Endodermal cell (in vitro differentiated cells): Measurements from ENCODE around the gene KCNQ2. TPM values are rescaled to one million over a fixed set of nuclear protein-coding genes. Genes with fewer than 3 reads are reported as not detected.

Source experiments
- DNase-seq: peaks from one replicate; pipeline ENCODE4 v3.0.0-alpha.2; 2017
- H3K27ac ChIP-seq: 2 replicates; pipeline ENCODE4 v1.5.1; 2013; ENCODE audit warnings: mild to moderate bottlenecking, low read depth, low read length, moderate library complexity
- H3K27me3 ChIP-seq: 2 replicates; pipeline ENCODE4 v1.6.1; 2013; ENCODE audit warnings: mild to moderate bottlenecking, low read length, moderate library complexity; ENCODE audit not compliant: insufficient read depth, control insufficient read depth, poor library complexity, severe bottlenecking
- H3K36me3 ChIP-seq: 2 replicates; pipeline ENCODE4 v1.7.0; 2013; ENCODE audit warnings: mild to moderate bottlenecking, low read length, moderate library complexity; ENCODE audit not compliant: control insufficient read depth, insufficient read depth
- H3K4me1 ChIP-seq: one replicate; pipeline ENCODE4 v1.7.0; 2013; ENCODE audit warnings: low read length; ENCODE audit not compliant: control insufficient read depth, insufficient read depth
- H3K4me3 ChIP-seq: 2 replicates; pipeline ENCODE4 v1.5.1; 2013; ENCODE audit warnings: mild to moderate bottlenecking, low read length, moderate library complexity
- H3K9ac ChIP-seq: 2 replicates; pipeline ENCODE4 v1.6.1; 2013; ENCODE audit warnings: mild to moderate bottlenecking, low read length, moderate library complexity; ENCODE audit not compliant: poor library complexity, severe bottlenecking; ENCODE audit errors: extremely low read depth
- H3K9me3 ChIP-seq: 2 replicates; pipeline ENCODE4 v1.6.1; 2013; ENCODE audit warnings: mild to moderate bottlenecking, low read length, moderate library complexity; ENCODE audit not compliant: control insufficient read depth
- H3K27ac Mint-ChIP-seq: 2 replicates; pipeline ENCODE4 v1.8.0; 2020; ENCODE audit warnings: mixed read lengths
- H3K27me3 Mint-ChIP-seq: 2 replicates; pipeline ENCODE4 v1.8.0; 2021; ENCODE audit warnings: mild to moderate bottlenecking, mixed read lengths; ENCODE audit not compliant: insufficient read depth
- H3K36me3 Mint-ChIP-seq: 2 replicates; pipeline ENCODE4 v1.8.0; 2020; ENCODE audit warnings: low read depth, mixed read lengths
- H3K4me1 Mint-ChIP-seq: 2 replicates; pipeline ENCODE4 v1.8.0; 2020; ENCODE audit warnings: mixed read lengths
- H3K4me3 Mint-ChIP-seq: 2 replicates; pipeline ENCODE4 v1.8.0; 2020; ENCODE audit warnings: mild to moderate bottlenecking, moderate library complexity, mixed read lengths
- H3K9me3 Mint-ChIP-seq: 2 replicates; pipeline ENCODE4 v1.8.0; 2020; ENCODE audit warnings: mild to moderate bottlenecking, mixed read lengths
- WGBS, 2 experiments: methylation state at CpG; one replicate each; pipeline versions ENCODE4 v1.1.5 to v1.1.7; 2013; ENCODE audit warnings: missing lambda C conversion rate in 2 of 2, mixed read lengths in 1 of 2; ENCODE audit not compliant: insufficient coverage in 1 of 2, insufficient read length in 1 of 2; 5-methylcytosine and 5-hydroxymethylcytosine counted together
- total RNA-seq, 2 donors: library from RNA; stranded (reverse); fragmentation: NEBNext Ultra II Directional in 1 of 2; extraction: Animal tissue kit (Norgen Biotek cat#: 25700) in 1 of 2; gene quantifications; 2 replicates in 1 of 2; 3 replicates in 1 of 2; pipeline ENCODE4 v1.2.1, GENCODE V29; 2021
- TF ChIP-seq, protein P1 (sequence below): fragments of 200-600 bp; sonication (generic); conservative IDR thresholded peaks from 2 replicates; pipeline ENCODE4 v1.5.0; 2021; ENCODE audit warnings: antibody characterized with exemption, mild to moderate bottlenecking

The KCNQ2 gene
- total RNA-seq, 2 donors from 2014 or later = 36.4 to 62.8 TPM

DNA sequence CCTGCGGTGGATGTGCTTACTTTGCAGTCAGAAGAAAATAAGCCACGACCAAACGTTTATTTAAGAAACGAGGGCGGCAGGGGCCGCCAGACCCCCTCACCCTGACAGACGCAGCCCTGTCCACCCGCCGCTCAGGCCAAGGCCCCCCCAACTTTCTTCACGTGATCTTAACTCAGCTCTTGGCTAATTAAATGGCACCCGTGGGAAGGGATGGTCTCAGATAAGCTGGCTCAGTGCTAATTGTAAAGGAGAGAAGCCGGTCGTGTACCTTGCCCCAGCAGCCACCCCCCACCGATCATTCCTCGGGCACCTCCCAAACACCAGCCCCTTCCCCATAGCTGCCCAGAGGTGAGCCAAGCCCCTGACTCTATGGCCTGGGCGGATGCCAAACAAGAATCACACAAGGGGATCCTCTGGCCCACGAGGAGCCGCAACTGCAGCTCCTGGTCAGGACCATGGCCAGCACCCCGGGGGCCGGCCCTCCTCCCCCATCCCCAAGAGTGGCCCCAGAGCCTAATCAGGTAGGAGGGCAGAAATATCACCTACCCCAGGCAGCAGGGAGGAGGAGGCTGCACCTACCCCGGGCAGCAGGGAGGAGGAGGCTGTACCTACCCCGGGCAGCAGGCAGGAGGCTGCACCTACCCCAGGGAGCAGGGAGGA is 11.2 kb downstream of the KCNQ2 start:
- no peaks in the 10 kb centered on the region for H3K36me3 ChIP-seq
- Mint-ChIP-seq H3K27me3 (no peaks in the 10 kb centered on the region), H3K4me3 (no peak overlapping the region), H3K27ac (no peak overlapping the region), H3K9me3 (no peaks in the 10 kb centered on the region), H3K4me1 (peaks cover 5% of the 10 kb centered on the region), H3K36me3 (no peaks in the 10 kb centered on the region)
- H3K4me1 ChIP-seq = no peaks in the 10 kb centered on the region
- 76 to 87% methylated on average over 15 to 22 of the region's 22 CpGs for WGBS, 2 experiments
- no peak overlapping the region for H3K4me3 ChIP-seq
- TF ChIP-seq, protein P1, sequence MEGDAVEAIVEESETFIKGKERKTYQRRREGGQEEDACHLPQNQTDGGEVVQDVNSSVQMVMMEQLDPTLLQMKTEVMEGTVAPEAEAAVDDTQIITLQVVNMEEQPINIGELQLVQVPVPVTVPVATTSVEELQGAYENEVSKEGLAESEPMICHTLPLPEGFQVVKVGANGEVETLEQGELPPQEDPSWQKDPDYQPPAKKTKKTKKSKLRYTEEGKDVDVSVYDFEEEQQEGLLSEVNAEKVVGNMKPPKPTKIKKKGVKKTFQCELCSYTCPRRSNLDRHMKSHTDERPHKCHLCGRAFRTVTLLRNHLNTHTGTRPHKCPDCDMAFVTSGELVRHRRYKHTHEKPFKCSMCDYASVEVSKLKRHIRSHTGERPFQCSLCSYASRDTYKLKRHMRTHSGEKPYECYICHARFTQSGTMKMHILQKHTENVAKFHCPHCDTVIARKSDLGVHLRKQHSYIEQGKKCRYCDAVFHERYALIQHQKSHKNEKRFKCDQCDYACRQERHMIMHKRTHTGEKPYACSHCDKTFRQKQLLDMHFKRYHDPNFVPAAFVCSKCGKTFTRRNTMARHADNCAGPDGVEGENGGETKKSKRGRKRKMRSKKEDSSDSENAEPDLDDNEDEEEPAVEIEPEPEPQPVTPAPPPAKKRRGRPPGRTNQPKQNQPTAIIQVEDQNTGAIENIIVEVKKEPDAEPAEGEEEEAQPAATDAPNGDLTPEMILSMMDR = no peak
- H3K9me3 ChIP-seq = no peaks in the 10 kb centered on the region
- no peak overlapping the region for H3K27ac ChIP-seq
- no peak overlapping the region for H3K9ac ChIP-seq
- DNase-seq = peak; percentile 86
- no peaks in the 10 kb centered on the region for H3K27me3 ChIP-seq

DNA sequence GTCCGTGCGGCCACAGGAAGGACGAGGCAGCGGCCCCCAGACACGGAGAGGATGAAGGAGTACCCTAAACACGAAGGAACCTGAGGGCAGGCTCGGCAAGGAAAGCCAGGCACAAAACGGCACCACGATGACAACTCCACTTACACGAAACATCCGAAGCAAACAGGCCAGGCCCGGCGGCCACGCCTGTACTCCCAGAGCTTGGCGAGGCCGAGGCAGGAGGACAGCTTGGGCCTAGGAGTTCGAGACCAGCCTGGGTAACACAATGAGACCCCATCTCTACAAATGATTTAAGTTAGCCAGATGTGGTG is 13.4 kb downstream of the KCNQ2 start:
- Histone ChIP-seq H3K27ac (no peak overlapping the region), H3K9me3 (no peaks in the 10 kb centered on the region), H3K36me3 (no peaks in the 10 kb centered on the region), H3K9ac (no peak overlapping the region), H3K4me1 (no peaks in the 10 kb centered on the region), H3K27me3 (no peaks in the 10 kb centered on the region), H3K4me3 (no peak overlapping the region)
- peaks cover 5% of the 10 kb centered on the region for H3K4me1 Mint-ChIP-seq
- no peaks in the 10 kb centered on the region for H3K9me3 Mint-ChIP-seq
- no peak overlapping the region for H3K27ac Mint-ChIP-seq
- H3K27me3 Mint-ChIP-seq = no peaks in the 10 kb centered on the region
- no peak overlapping the region for H3K4me3 Mint-ChIP-seq
- TF ChIP-seq, protein P1 = no peak
- no peaks in the 10 kb centered on the region for H3K36me3 Mint-ChIP-seq
- WGBS, 2 experiments = 94 to 97% methylated on average over 15 to 17 of the region's 17 CpGs
- no peak for DNase-seq

DNA sequence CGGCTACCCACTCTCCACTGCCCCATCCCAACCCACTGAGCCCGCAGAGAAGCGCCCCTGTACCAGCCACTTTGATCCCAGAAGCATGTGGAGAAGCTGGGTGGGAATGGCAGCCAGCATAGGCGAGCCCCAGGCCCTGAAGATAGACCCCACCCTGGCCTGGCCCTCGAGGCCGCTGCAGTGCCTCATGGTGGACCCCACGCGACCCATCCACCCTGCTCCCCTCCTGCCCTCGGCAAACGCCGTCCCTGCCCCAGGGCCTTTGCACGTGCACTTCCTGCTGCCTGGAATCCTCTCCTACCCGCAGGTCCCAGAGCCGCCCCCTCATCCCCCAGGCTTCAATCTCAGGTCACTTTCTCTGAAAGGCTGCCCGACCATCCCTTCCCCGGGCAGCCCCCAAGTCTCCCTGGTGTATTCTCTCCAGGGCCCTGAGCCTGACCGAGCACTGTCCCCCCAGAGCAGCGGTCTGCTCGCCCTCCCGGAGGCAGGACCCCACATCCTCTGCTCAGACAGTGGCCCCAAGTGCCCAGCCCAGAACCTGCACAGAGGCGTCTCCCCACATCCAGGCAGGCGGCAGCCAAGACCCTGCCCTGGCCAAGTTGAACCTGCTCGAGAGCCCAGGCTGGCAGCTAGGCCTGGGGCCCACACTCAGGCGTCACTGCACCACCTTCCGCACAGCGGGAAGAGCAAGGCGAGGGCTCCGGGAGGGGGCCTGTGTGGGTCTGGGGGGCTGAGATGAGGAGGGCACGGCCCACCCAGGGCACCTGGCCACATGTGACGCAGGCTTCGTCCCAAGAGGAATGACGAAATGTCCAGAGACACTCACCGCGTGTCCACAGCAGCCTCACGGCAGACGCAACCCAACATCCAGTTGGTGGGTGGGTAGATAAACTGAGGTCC is 14.0 kb downstream of the KCNQ2 start:
- no peak overlapping the region for H3K9ac ChIP-seq
- H3K27me3 ChIP-seq = no peaks in the 10 kb centered on the region
- Mint-ChIP-seq H3K4me1 (peaks cover 5% of the 10 kb centered on the region), H3K27me3 (no peaks in the 10 kb centered on the region), H3K9me3 (no peaks in the 10 kb centered on the region), H3K27ac (no peak overlapping the region), H3K36me3 (no peaks in the 10 kb centered on the region), H3K4me3 (no peak overlapping the region)
- TF ChIP-seq, protein P1 = no peak
- H3K9me3 ChIP-seq = no peaks in the 10 kb centered on the region
- DNase-seq = no peak
- no peaks in the 10 kb centered on the region for H3K36me3 ChIP-seq
- H3K27ac ChIP-seq = no peak overlapping the region
- H3K4me3 ChIP-seq = no peak overlapping the region
- H3K4me1 ChIP-seq = no peaks in the 10 kb centered on the region
- WGBS, 2 experiments = 94 to 96% methylated on average over 23 to 36 of the region's 36 CpGs
